PC-9 (cell line): ENCODE measurements around the gene MYLK.

Source experiments
- EZH2 ChIP-seq: fragments of 200-600 bp; sonication (generic); IDR thresholded peaks from 2 replicates; pipeline ENCODE4 v1.8.0; 2017; ENCODE audit warnings: antibody characterized with exemption, low read depth
- TF ChIP-seq, protein P1 (sequence below): fragments of 200-600 bp; sonication (generic); conservative IDR thresholded peaks from 2 replicates; pipeline ENCODE4 v1.6.1; 2017; ENCODE audit warnings: mixed run types, antibody characterized with exemption, mild to moderate bottlenecking, moderate library complexity

GRCh38 chr3:123780656-123781055 is 103.5 kb downstream of the MYLK start:
- TF ChIP-seq, protein P1, sequence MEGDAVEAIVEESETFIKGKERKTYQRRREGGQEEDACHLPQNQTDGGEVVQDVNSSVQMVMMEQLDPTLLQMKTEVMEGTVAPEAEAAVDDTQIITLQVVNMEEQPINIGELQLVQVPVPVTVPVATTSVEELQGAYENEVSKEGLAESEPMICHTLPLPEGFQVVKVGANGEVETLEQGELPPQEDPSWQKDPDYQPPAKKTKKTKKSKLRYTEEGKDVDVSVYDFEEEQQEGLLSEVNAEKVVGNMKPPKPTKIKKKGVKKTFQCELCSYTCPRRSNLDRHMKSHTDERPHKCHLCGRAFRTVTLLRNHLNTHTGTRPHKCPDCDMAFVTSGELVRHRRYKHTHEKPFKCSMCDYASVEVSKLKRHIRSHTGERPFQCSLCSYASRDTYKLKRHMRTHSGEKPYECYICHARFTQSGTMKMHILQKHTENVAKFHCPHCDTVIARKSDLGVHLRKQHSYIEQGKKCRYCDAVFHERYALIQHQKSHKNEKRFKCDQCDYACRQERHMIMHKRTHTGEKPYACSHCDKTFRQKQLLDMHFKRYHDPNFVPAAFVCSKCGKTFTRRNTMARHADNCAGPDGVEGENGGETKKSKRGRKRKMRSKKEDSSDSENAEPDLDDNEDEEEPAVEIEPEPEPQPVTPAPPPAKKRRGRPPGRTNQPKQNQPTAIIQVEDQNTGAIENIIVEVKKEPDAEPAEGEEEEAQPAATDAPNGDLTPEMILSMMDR: no peak
- TF ChIP-seq EZH2: no peak
